ENCODE data around the gene SLC7A9. TPM values are rescaled to one million over a fixed set of nuclear protein-coding genes. Genes with fewer than 3 reads are reported as not detected.
"Not testable (repeated sequence)": the region's sequence is repeated elsewhere in the genome, so short reads cannot be mapped to it uniquely, and the experiment has no call there.

Gene SLC7A9
- total RNA-seq, 2 experiments from 2014 or later: not detected

GRCh38 chr19:32800754-32801153 is 68.8 kb downstream of the SLC7A9 start:
- DNase-seq: no peak
- H3K27me3 Mint-ChIP-seq: no peaks in the 10 kb centered on the region
- CTCF ChIA-PET: no interaction called here
- peaks cover 22% of the 10 kb centered on the region for H3K4me1 Mint-ChIP-seq (ENCODE audit: low read depth)
- H3K9me3 Mint-ChIP-seq: no peaks in the 10 kb centered on the region
- H3K27ac Mint-ChIP-seq: no peak overlapping the region
- H3K4me3 Mint-ChIP-seq: no peak overlapping the region
- ATAC-seq: no peak
- no peaks in the 10 kb centered on the region for H3K36me3 Mint-ChIP-seq (ENCODE audit: low read depth)
- POLR2A ChIA-PET: no interaction called here
- no peak for TF ChIP-seq CTCF (IDR thresholded peaks at IDR 0.05)
- intact Hi-C loops (cut with micrococcal nuclease): no loop called here

DNA sequence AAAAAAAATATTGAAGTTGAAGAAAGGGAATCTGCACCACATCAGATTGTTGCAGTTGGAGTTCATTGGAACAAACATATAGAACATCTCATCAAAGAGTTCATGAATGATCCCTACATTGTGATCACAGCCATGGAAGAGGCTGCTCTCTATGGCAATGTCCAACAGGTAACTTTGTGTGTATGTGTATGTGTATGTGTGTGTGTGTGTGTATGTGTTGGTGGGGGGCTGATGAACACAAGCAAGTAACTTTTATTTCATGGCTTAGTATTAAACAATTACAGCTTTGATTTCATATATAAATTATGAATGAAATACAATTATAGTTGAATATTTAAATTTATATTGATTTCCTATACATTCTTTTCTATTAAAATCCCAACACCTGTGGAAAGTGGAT is 69.4 kb downstream of the SLC7A9 start:
- CTCF ChIA-PET: no interaction called here

GRCh38 chr19:32798201-32798600 is 71.4 kb downstream of the SLC7A9 start:
- H3K4me1 Mint-ChIP-seq (ENCODE audit: low read depth): peaks cover 39% of the 10 kb centered on the region
- H3K4me3 Mint-ChIP-seq: no peak overlapping the region
- ChIA-PET POLR2A (no interaction called here), CTCF (no interaction called here)
- DNase-seq (no peak), ATAC-seq (no peak)
- intact Hi-C loops (cut with micrococcal nuclease): no loop called here
- H3K36me3 Mint-ChIP-seq (ENCODE audit: low read depth): no peaks in the 10 kb centered on the region
- no peak overlapping the region for H3K27ac Mint-ChIP-seq
- no peaks in the 10 kb centered on the region for H3K27me3 Mint-ChIP-seq
- no peaks in the 10 kb centered on the region for H3K9me3 Mint-ChIP-seq
- no peak for TF ChIP-seq CTCF (IDR thresholded peaks at IDR 0.05)

More for the DNA sequence above, 69.4 kb downstream of the SLC7A9 start:
- no peaks in the 10 kb centered on the region for H3K9me3 Mint-ChIP-seq
- H3K4me3 Mint-ChIP-seq: no peak overlapping the region
- DNase-seq (no peak), ATAC-seq (no peak)
- intact Hi-C loops (cut with micrococcal nuclease): no loop called here
- no peak for TF ChIP-seq CTCF (IDR thresholded peaks at IDR 0.05)
- POLR2A ChIA-PET: no interaction called here
- H3K4me1 Mint-ChIP-seq (ENCODE audit: low read depth): peaks cover 27% of the 10 kb centered on the region
- H3K36me3 Mint-ChIP-seq (ENCODE audit: low read depth): no peaks in the 10 kb centered on the region
- H3K27ac Mint-ChIP-seq: no peak overlapping the region
- no peaks in the 10 kb centered on the region for H3K27me3 Mint-ChIP-seq

GRCh38 chr19:32789429-32789828 is 80.1 kb downstream of the SLC7A9 start:
- POLR2A ChIA-PET: no interaction called here
- no peak for TF ChIP-seq CTCF (IDR thresholded peaks at IDR 0.05)
- H3K4me3 Mint-ChIP-seq: no peak overlapping the region
- peaks cover 11% of the 10 kb centered on the region for H3K9me3 Mint-ChIP-seq
- peaks cover 2% of the 10 kb centered on the region for H3K36me3 Mint-ChIP-seq (ENCODE audit: low read depth)
- CTCF ChIA-PET: no interaction called here
- peaks cover 23% of the 10 kb centered on the region for H3K4me1 Mint-ChIP-seq (ENCODE audit: low read depth)
- H3K27me3 Mint-ChIP-seq: no peaks in the 10 kb centered on the region
- H3K27ac Mint-ChIP-seq: no peak overlapping the region
- ATAC-seq (no peak), DNase-seq (no peak)
- intact Hi-C loops (cut with micrococcal nuclease): no loop called here

- peaks cover 11% of the 10 kb centered on the region for H3K9me3 Mint-ChIP-seq
- H3K36me3 Mint-ChIP-seq (ENCODE audit: low read depth); CTCF ChIA-PET; DNase-seq; intact Hi-C loops (cut with micrococcal nuclease); H3K4me3 Mint-ChIP-seq; H3K27me3 Mint-ChIP-seq; ATAC-seq; H3K27ac Mint-ChIP-seq: not testable (repeated sequence)
- peaks cover 14% of the 10 kb centered on the region for H3K4me1 Mint-ChIP-seq (ENCODE audit: low read depth)
- POLR2A ChIA-PET: interaction anchor here (1.2 kb wide), 1 partner anchor 95 kb away, joined by 3 read pairs; no protein-coding TSS in a partner anchor
Observed at GRCh38 chr19:32787895-32788294, 81.7 kb downstream of the SLC7A9 start.

DNA sequence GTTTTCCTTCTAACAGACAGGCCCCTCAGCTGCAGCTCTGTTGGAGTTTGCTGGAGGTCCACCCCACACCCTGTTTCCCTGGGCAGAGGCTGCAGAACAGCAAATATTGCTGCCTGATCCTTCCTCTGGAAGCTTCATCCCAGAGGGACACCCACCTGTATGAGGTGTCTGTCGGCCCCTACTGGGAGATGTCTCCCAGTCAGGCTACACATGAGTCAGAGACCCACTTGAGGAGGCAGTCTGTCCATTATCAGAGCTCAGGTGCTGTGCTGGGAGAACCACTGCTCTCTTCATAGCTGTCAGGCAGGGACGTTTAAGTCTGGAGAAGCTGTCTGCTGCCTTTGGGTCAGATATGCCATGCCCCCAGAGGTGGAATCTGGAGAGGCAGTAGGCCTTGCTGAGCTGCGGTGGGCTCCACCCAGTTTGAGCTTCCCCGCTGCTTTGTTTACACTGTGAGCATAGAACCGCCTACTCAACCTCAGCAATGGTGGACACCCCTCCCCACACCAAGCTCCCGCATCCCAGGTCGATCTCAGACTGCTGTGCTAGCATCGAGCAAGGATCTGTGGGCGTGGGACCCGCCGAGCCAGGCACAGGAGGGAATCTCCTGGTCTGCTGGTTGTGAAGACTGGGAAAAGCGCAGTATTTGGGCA is 82.3 kb downstream of the SLC7A9 start:
- H3K36me3 Mint-ChIP-seq (ENCODE audit: low read depth); intact Hi-C loops (cut with micrococcal nuclease); H3K4me3 Mint-ChIP-seq; CTCF ChIA-PET; H3K27ac Mint-ChIP-seq; H3K27me3 Mint-ChIP-seq; ATAC-seq; DNase-seq: not testable (repeated sequence)
- Mint-ChIP-seq H3K9me3 (peaks cover 13% of the 10 kb centered on the region), H3K4me1 (ENCODE audit: low read depth) (peaks cover 14% of the 10 kb centered on the region)
- POLR2A ChIA-PET: interaction anchor here (1.1 to 1.2 kb wide), 2 partner anchors 10 to 94 kb away, joined by 3 read pairs; no protein-coding TSS in a partner anchor

DNA sequence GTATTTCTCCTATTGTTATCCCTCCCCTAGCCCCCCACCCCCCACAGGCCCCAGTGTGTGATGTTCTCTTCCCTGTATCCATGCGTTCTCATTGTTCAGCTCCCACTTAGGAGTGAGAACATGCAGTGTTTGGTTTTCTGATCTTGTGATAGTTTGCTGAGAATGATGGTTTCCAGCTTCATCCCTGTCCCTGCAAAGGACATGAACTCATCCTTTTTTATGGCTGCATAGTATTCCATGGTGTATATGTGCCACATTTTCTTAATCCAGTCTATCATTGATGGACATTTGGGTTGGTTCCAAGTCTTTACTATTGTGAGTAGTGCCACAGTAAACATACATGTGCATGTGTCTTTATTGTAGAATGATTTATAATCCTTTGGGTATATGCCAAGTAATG is 87.5 kb downstream of the SLC7A9 start:
- peaks cover 18% of the 10 kb centered on the region for H3K9me3 Mint-ChIP-seq
- POLR2A ChIA-PET; CTCF ChIA-PET; DNase-seq; H3K4me1 Mint-ChIP-seq (ENCODE audit: low read depth); ATAC-seq; H3K4me3 Mint-ChIP-seq; intact Hi-C loops (cut with micrococcal nuclease); H3K27me3 Mint-ChIP-seq; H3K27ac Mint-ChIP-seq; H3K36me3 Mint-ChIP-seq (ENCODE audit: low read depth): not testable (repeated sequence)
